Endothelial cell of umbilical vein (primary cell): ENCODE data around the gene PTGIR.

Source experiments
- CTCF ChIP-seq, 2 donors: IDR thresholded peaks; 1 replicate in 1 of 2; 2 replicates in 1 of 2; pipeline ENCODE4 v1.5.1; 2011; ENCODE audit warnings: low read length in 2 of 2, mild to moderate bottlenecking in 2 of 2, moderate library complexity in 2 of 2, control low read depth in 1 of 2, inconsistent platforms in 1 of 2, low read depth in 1 of 2; ENCODE audit not compliant: insufficient read depth in 1 of 2; ENCODE audit errors: extremely low read depth in 1 of 2
- EZH2 ChIP-seq: IDR thresholded peaks from 2 replicates; pipeline ENCODE4 v1.6.1; 2012; ENCODE audit warnings: borderline replicate concordance, low read depth, mild to moderate bottlenecking, moderate library complexity, low read length, inconsistent platforms; ENCODE audit not compliant: severe bottlenecking
- POLR2A ChIP-seq: IDR thresholded peaks from 2 replicates; pipeline ENCODE4 v1.6.1; 2012; ENCODE audit warnings: low read depth, mild to moderate bottlenecking, control low read depth, low read length
- POLR2AphosphoS5 ChIP-seq: IDR thresholded peaks from 2 replicates; pipeline ENCODE4 v1.6.1; 2012; ENCODE audit warnings: low read depth, mild to moderate bottlenecking, control low read depth, low read length, moderate library complexity; ENCODE audit not compliant: insufficient read depth
- TF ChIP-seq, protein P1 (sequence below): IDR thresholded peaks from 2 replicates; pipeline ENCODE4 v1.6.1; 2011; ENCODE audit not compliant: insufficient read depth, insufficient read length

DNA sequence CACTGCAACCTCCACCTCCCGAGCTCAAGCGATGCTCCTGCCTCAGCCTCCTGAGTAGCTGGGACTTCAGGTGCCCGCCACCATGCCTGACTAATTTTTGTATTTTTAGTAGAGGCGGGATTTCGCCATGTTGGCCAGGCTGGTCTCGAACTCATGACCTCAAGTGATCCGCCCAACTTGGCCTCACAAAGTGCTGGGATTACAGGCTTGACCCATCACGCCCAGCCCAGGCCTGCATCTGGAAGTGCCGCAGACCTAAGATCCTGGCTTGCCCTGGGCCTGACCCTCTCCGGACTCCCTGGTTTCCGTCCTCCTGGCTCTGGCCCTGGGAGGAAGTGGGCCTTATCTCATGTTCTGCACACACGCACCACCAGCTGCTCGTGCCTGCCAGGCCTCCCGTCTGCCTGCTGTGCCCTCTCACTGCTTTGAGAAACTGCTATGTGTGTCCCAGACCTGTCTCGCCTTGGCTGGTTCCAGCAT, 4.7 kb upstream of the PTGIR start:
- TF ChIP-seq CTCF (IDR thresholded peaks at IDR 0.05; ENCODE audit: extremely low read depth in 1 of 2, insufficient read depth in 1 of 2, low read depth in 1 of 2, low read length in 2 of 2) (no peak), POLR2AphosphoS5 (peak; percentile 73), EZH2 (no peak), POLR2A (no peak)
- TF ChIP-seq, protein P1, sequence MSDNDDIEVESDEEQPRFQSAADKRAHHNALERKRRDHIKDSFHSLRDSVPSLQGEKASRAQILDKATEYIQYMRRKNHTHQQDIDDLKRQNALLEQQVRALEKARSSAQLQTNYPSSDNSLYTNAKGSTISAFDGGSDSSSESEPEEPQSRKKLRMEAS, result no peak
